Neutrophil (primary cell): ENCODE measurements around the gene G6PC3.
A peak's percentile ranks its signal among the peaks of the same experiment; 100 is the strongest.
"Not testable (repeated sequence)": the region's sequence is repeated elsewhere in the genome, so short reads cannot be mapped to it uniquely, and the experiment has no call there.

Experiments
- H3K27ac ChIP-seq: fragments of 200-600 bp; sonication (generic); 2 replicates; pipeline ENCODE4 v1.5.1; 2016; ENCODE audit warnings: mild to moderate bottlenecking, moderate library complexity
- H3K27me3 ChIP-seq: fragments of 200-600 bp; sonication (generic); 2 replicates; pipeline ENCODE4 v1.6.0; 2016; ENCODE audit warnings: mild to moderate bottlenecking
- H3K36me3 ChIP-seq: fragments of 200-600 bp; sonication (generic); 2 replicates; pipeline ENCODE4 v1.5.1; 2017
- H3K4me1 ChIP-seq, 2 experiments: fragments of 200-600 bp in 1 of 2; sonication (generic) in 1 of 2; 1 replicate in 1 of 2; 2 replicates in 1 of 2; pipeline versions ENCODE4 v1.5.1 to v1.6.1; 2013 to 2016; ENCODE audit warnings: low read depth in 1 of 2, low read length in 1 of 2, mild to moderate bottlenecking in 1 of 2, moderate library complexity in 1 of 2; ENCODE audit not compliant: control insufficient read depth in 1 of 2, insufficient read depth in 1 of 2
- H3K4me3 ChIP-seq, 2 experiments: fragments of 200-600 bp in 1 of 2; sonication (generic) in 1 of 2; 1 replicate in 1 of 2; 2 replicates in 1 of 2; pipeline ENCODE4 v1.5.1; 2013 to 2016; ENCODE audit warnings: low read depth in 1 of 2, low read length in 1 of 2, mild to moderate bottlenecking in 1 of 2, moderate library complexity in 1 of 2
- H3K9me3 ChIP-seq: fragments of 200-600 bp; sonication (generic); 2 replicates; pipeline ENCODE4 v1.5.1; 2016
- TF ChIP-seq, protein P1 (sequence below): fragments of 200-600 bp; sonication (generic); IDR thresholded peaks from 2 replicates; pipeline ENCODE4 v1.5.1; 2016; ENCODE audit warnings: antibody characterized with exemption

The G6PC3 gene

GRCh38 chr17:44070455-44071197 is at the start of gene G6PC3:
Gene G6PC3, plus strand, starts transcription at chr17:44070735. Its CDS starts 231 bp downstream, at chr17:44070966.
- no peaks in the 10 kb centered on the region for H3K27me3 ChIP-seq
- H3K27ac ChIP-seq, result peak within 1 kb of the TSS; percentile 75
- peaks cover 9% of the 10 kb centered on the region for H3K36me3 ChIP-seq
- H3K9me3 ChIP-seq, result no peaks in the 10 kb centered on the region
- H3K4me1 ChIP-seq, result peaks cover 41% of the 10 kb centered on the region in 2 experiments
- peak within 1 kb of the TSS; percentile 67 to 80 for H3K4me3 ChIP-seq
- TF ChIP-seq, protein P1, sequence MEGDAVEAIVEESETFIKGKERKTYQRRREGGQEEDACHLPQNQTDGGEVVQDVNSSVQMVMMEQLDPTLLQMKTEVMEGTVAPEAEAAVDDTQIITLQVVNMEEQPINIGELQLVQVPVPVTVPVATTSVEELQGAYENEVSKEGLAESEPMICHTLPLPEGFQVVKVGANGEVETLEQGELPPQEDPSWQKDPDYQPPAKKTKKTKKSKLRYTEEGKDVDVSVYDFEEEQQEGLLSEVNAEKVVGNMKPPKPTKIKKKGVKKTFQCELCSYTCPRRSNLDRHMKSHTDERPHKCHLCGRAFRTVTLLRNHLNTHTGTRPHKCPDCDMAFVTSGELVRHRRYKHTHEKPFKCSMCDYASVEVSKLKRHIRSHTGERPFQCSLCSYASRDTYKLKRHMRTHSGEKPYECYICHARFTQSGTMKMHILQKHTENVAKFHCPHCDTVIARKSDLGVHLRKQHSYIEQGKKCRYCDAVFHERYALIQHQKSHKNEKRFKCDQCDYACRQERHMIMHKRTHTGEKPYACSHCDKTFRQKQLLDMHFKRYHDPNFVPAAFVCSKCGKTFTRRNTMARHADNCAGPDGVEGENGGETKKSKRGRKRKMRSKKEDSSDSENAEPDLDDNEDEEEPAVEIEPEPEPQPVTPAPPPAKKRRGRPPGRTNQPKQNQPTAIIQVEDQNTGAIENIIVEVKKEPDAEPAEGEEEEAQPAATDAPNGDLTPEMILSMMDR, result peak; percentile 10

- H3K4me1 ChIP-seq, H3K4me3 ChIP-seq, H3K27ac ChIP-seq, H3K27me3 ChIP-seq, H3K9me3 ChIP-seq: not testable (repeated sequence)
- peaks cover 48% of the 10 kb centered on the region for H3K36me3 ChIP-seq
Measured at GRCh38 chr17:44021227-44021626, 49.3 kb upstream of the G6PC3 start.

DNA sequence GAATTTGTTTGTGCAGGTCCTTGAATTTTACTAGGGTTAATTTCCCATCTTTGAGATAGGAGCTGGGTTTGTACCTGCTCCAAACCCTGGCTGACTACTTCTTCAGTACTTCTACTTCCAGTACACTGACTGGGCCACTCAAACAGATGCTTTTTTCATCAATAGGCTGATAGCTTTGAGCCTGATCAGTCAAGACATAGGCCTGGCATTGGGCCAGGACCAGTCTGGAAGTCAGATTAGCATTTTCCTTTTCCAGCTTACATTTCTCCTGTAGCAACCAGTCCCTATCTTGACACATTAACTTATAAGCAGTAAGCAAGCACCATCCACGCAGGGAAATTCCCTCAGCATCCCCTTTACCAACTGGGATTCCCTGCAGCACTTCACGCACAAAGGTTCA is 48.3 kb upstream of the G6PC3 start:
- H3K4me1 ChIP-seq, result no peaks in the 10 kb centered on the region
- H3K9me3 ChIP-seq, result no peaks in the 10 kb centered on the region
- TF ChIP-seq, protein P1, result no peak
- no peak overlapping the region for H3K4me3 ChIP-seq
- H3K27me3 ChIP-seq, result no peaks in the 10 kb centered on the region
- peaks cover 49% of the 10 kb centered on the region for H3K36me3 ChIP-seq
- no peak overlapping the region for H3K27ac ChIP-seq

- TF ChIP-seq, protein P1, result no peak
Measured at GRCh38 chr17:44023545-44024270, 46.8 kb upstream of the G6PC3 start.

GRCh38 chr17:44024271-44024663 is 46.3 kb upstream of the G6PC3 start:
- TF ChIP-seq, protein P1, result no peak
- no peak overlapping the region for H3K27ac ChIP-seq
- H3K4me1 ChIP-seq, result no peaks in the 10 kb centered on the region
- no peaks in the 10 kb centered on the region for H3K27me3 ChIP-seq
- H3K4me3 ChIP-seq, result no peak overlapping the region
- H3K36me3 ChIP-seq, result peaks cover 60% of the 10 kb centered on the region
- no peaks in the 10 kb centered on the region for H3K9me3 ChIP-seq

More at GRCh38 chr17:44023545-44024270, 46.8 kb upstream of the G6PC3 start:
- Histone ChIP-seq H3K4me3 (no peak overlapping the region), H3K4me1 (no peaks in the 10 kb centered on the region), H3K27ac (no peak overlapping the region), H3K27me3 (no peaks in the 10 kb centered on the region), H3K36me3 (peaks cover 56% of the 10 kb centered on the region), H3K9me3 (no peaks in the 10 kb centered on the region)

- Histone ChIP-seq H3K9me3 (no peaks in the 10 kb centered on the region), H3K4me1 (no peaks in the 10 kb centered on the region), H3K27me3 (no peaks in the 10 kb centered on the region), H3K36me3 (peaks cover 58% of the 10 kb centered on the region), H3K27ac (no peak overlapping the region), H3K4me3 (no peak overlapping the region)
- TF ChIP-seq, protein P1, result no peak
Measured at GRCh38 chr17:44024853-44025252, 45.7 kb upstream of the G6PC3 start.
